Activated naive CD4-positive, alpha-beta T cell treated with anti-CD3 and anti-CD28 coated beads, Interleukin-2, amount 50 U/mL, for 24 hours (primary cell): ENCODE results near the gene REM1.
"Not testable (repeated sequence)": the region's sequence is repeated elsewhere in the genome, so short reads cannot be mapped to it uniquely, and the experiment has no call there.

Experiments used
- H3K27ac Mint-ChIP-seq: one replicate; pipeline ENCODE4 v1.8.0; 2021; ENCODE audit warnings: mild to moderate bottlenecking, mixed read lengths
- H3K27me3 Mint-ChIP-seq: one replicate; pipeline ENCODE4 v1.8.0; 2021; ENCODE audit warnings: mixed read lengths
- H3K36me3 Mint-ChIP-seq: one replicate; pipeline ENCODE4 v1.8.0; 2021; ENCODE audit warnings: mixed read lengths
- H3K4me1 Mint-ChIP-seq: one replicate; pipeline ENCODE4 v1.8.0; 2021; ENCODE audit warnings: mixed read lengths
- H3K4me3 Mint-ChIP-seq: one replicate; pipeline ENCODE4 v1.8.0; 2021; ENCODE audit warnings: mild to moderate bottlenecking, mixed read lengths
- H3K9me3 Mint-ChIP-seq: one replicate; pipeline ENCODE4 v1.8.0; 2021; ENCODE audit warnings: mixed read lengths

Gene REM1

GRCh38 chr20:31474758-31475427 lies at the start of gene REM1, which contains the start of gene DEFB124:
Gene REM1, plus strand, starts transcription at chr20:31475288. Its CDS starts 1,158 bp downstream, at chr20:31476446.
Gene DEFB124, minus strand, starts transcription at chr20:31475127. Its CDS starts 2,114 bp downstream, at chr20:31473013.
- peaks cover 3% of the 10 kb centered on the region for H3K9me3 Mint-ChIP-seq
- H3K4me3 Mint-ChIP-seq, result no peak within 1 kb of the TSS
- peaks cover 25% of the 10 kb centered on the region for H3K27me3 Mint-ChIP-seq
- H3K36me3 Mint-ChIP-seq, result peaks cover 1% of the 10 kb centered on the region
- peaks cover 6% of the 10 kb centered on the region for H3K4me1 Mint-ChIP-seq
- no peak within 1 kb of the TSS for H3K27ac Mint-ChIP-seq

DNA sequence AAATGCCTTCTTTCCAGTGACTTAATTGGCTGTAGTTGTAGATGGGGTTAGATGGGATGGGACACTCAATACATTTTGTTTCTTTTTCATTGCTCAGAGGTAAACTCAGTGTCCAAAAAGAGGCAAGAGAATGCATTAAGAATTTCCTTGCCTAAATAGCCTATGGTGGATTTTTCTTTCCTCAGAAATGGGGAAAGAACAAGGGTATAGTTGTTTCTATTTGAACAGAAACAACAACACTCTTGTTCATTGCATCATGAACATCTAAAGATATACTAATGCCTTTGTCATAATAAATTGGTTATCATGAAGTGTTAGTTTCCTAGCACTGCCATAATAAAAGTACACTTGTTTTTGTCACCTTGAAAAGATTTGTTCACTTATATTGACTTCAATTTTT lies 49.3 kb upstream of the REM1 start:
- Mint-ChIP-seq H3K4me1 (no peaks in the 10 kb centered on the region), H3K4me3 (no peak overlapping the region), H3K27me3 (peaks cover 5% of the 10 kb centered on the region), H3K9me3 (peaks cover 7% of the 10 kb centered on the region), H3K27ac (no peak overlapping the region), H3K36me3 (no peaks in the 10 kb centered on the region)

- not testable (repeated sequence) for H3K4me3 Mint-ChIP-seq, H3K27me3 Mint-ChIP-seq, H3K4me1 Mint-ChIP-seq, H3K36me3 Mint-ChIP-seq, H3K9me3 Mint-ChIP-seq, H3K27ac Mint-ChIP-seq
Measured at GRCh38 chr20:31426891-31427551, 48.1 kb upstream of the REM1 start.

DNA sequence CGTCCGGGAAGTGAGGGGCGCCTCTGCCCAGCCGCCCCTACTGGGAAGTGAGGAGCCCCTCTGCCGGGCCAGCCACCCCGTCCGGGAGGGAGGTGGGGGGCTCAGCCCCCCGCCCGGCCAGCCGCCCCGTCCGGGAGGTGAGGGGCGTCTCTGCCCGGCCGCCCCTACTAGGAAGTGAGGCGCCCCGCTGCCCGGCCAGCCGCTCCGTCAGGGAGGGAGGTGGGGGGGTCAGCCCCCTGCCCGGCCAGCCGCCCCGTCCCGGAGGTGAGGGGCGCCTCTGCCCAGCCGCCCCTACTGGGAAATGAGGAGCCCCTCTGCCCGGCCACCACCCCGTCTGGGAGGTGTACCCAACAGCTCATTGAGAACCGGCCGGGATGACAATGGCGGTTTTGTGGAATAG lies 47.5 kb upstream of the REM1 start:
- H3K4me3 Mint-ChIP-seq, H3K27me3 Mint-ChIP-seq, H3K27ac Mint-ChIP-seq, H3K4me1 Mint-ChIP-seq, H3K36me3 Mint-ChIP-seq, H3K9me3 Mint-ChIP-seq: not testable (repeated sequence)

DNA sequence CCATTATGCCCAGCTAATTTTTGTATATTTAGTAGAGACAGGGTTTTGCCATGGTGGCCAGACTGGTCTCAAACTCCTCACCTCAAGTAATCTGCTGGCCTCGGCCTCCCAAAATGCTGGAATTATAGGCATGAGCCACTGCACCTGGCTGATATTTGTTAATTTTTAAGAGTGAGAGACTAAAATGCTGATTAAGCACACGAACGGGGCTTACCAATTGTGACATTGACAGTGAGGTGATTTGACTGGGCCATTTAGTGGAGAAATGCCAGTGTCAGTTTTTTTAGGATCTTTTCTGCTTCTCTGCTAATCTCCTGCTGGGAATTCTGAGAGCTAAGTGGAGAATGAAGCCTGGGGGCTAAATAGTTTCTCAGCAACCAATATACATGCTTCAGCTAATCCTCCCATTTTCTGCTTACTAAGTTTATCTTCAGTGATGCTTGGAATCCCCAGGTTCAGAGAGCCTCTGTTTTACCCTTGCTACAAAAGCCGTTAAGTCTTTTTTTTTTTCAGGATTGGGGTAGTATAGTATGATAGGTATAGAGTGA lies 44.4 kb upstream of the REM1 start:
- Mint-ChIP-seq H3K36me3 (no peaks in the 10 kb centered on the region), H3K9me3 (peaks cover 7% of the 10 kb centered on the region)

DNA sequence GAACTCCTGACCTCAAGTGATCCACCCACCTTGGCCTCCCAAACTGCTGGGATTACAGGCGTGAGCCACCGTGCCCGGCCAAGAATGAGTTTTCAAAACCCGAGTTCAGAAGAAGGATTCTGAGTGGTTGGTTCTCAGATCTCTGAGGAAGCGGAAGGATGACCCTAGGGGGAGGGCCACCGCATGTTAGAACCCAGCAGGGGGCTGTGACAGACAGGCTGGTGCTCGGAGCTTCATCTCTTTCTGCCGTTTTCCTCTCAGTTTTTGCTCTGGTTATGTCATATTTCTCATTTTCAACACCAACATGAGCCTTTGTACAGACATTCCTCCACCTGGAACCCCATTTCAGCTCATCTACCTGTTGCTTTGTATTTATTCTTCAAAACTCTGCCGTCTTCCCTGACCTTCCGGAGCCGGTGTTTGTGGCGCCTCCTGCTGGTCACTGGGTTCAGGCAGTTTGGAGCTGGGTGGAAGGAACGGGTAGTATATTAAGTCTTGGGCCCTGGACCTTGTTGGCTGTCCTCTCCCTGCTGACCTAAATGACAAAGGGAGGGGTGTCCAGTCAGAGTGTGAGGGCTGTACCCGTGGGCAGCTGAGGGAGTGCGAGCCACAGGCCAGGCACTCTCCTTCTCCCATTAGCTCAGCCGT lies 35.0 kb upstream of the REM1 start, which contains the start of gene DEFB123:
Gene DEFB123, plus strand, starts transcription at position 621 of the 648 bp plus-strand sequence. CDS start 67 bp downstream, outside the sequence.
- no peaks in the 10 kb centered on the region for H3K9me3 Mint-ChIP-seq
- H3K4me1 Mint-ChIP-seq, result no peaks in the 10 kb centered on the region
- peaks cover 2% of the 10 kb centered on the region for H3K27me3 Mint-ChIP-seq
- H3K36me3 Mint-ChIP-seq, result no peaks in the 10 kb centered on the region
- no peak within 1 kb of the TSS for H3K27ac Mint-ChIP-seq
- H3K4me3 Mint-ChIP-seq, result no peak within 1 kb of the TSS

More for the DNA sequence above, 44.4 kb upstream of the REM1 start:
- no peaks in the 10 kb centered on the region for H3K4me1 Mint-ChIP-seq
- H3K27ac Mint-ChIP-seq, result no peak overlapping the region
- H3K27me3 Mint-ChIP-seq, result peaks cover 13% of the 10 kb centered on the region
- no peak overlapping the region for H3K4me3 Mint-ChIP-seq

- H3K4me1 Mint-ChIP-seq, result no peaks in the 10 kb centered on the region
Measured at GRCh38 chr20:31446084-31446819, 28.8 kb upstream of the REM1 start.

GRCh38 chr20:31449511-31450414 lies 25.3 kb upstream of the REM1 start:
- Mint-ChIP-seq H3K9me3 (peaks cover 5% of the 10 kb centered on the region), H3K4me3 (no peak overlapping the region), H3K36me3 (no peaks in the 10 kb centered on the region), H3K4me1 (no peaks in the 10 kb centered on the region), H3K27ac (no peak overlapping the region), H3K27me3 (peaks cover 9% of the 10 kb centered on the region)

More at GRCh38 chr20:31446084-31446819, 28.8 kb upstream of the REM1 start:
- no peaks in the 10 kb centered on the region for H3K36me3 Mint-ChIP-seq
- H3K27ac Mint-ChIP-seq, result no peak overlapping the region
- peaks cover 5% of the 10 kb centered on the region for H3K9me3 Mint-ChIP-seq
- peaks cover 5% of the 10 kb centered on the region for H3K27me3 Mint-ChIP-seq
- no peak overlapping the region for H3K4me3 Mint-ChIP-seq

DNA sequence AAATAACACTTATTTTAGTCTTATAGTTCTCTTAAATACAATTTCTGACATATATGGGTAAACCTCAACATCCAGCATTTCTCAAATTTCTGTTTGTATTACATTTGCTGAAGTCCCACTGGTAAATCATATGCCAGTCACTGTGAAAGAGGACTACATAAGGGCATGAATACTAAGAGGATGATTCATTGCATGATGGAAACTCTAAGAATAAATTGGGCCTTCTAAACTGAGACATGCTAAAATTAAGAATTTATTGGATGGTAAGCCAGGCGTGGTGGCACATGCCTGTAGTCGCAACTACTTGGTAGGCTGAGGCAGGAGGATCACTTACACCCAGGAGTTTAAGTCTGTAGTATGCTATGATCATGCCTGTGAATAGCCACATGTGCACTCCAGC lies 22.5 kb upstream of the REM1 start:
- H3K27me3 Mint-ChIP-seq, result peaks cover 6% of the 10 kb centered on the region

DNA sequence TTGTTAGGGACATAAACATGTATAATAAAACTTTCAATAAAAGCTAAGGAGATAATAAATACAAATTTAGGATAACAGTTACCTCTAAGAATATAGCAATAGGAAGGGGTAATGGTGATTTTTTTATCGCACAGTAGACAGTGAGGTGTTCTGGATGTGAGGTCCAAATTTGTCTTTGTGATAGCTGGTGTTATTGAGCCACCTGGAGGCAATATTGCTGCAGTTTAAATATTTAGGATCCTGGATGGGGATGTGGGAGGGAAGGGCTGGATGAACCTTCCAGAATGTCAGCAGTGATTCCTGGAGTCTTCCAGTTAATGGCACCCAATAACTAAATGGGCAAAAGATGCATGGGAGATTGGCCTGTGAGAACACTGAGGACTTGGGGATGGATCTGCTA lies 20.7 kb upstream of the REM1 start:
- Mint-ChIP-seq H3K27ac (no peak overlapping the region), H3K4me1 (no peaks in the 10 kb centered on the region), H3K36me3 (no peaks in the 10 kb centered on the region), H3K4me3 (no peak overlapping the region), H3K27me3 (peaks cover 8% of the 10 kb centered on the region), H3K9me3 (no peaks in the 10 kb centered on the region)

More for the DNA sequence above, 22.5 kb upstream of the REM1 start:
- no peaks in the 10 kb centered on the region for H3K36me3 Mint-ChIP-seq
- H3K4me3 Mint-ChIP-seq, result no peak overlapping the region
- H3K9me3 Mint-ChIP-seq, result peaks cover 5% of the 10 kb centered on the region
- no peak overlapping the region for H3K27ac Mint-ChIP-seq
- no peaks in the 10 kb centered on the region for H3K4me1 Mint-ChIP-seq

GRCh38 chr20:31470946-31471345 lies 4.1 kb upstream of the REM1 start:
- peaks cover 10% of the 10 kb centered on the region for H3K27me3 Mint-ChIP-seq
- H3K4me1 Mint-ChIP-seq, H3K4me3 Mint-ChIP-seq: not testable (repeated sequence)

GRCh38 chr20:31472395-31473330 lies 2.4 kb upstream of the REM1 start:
- peaks cover 1% of the 10 kb centered on the region for H3K36me3 Mint-ChIP-seq
- H3K4me1 Mint-ChIP-seq, result peaks cover 6% of the 10 kb centered on the region
- H3K9me3 Mint-ChIP-seq, result peaks cover 3% of the 10 kb centered on the region
- no peak overlapping the region for H3K27ac Mint-ChIP-seq
- H3K4me3 Mint-ChIP-seq, result no peak overlapping the region
- peaks cover 21% of the 10 kb centered on the region for H3K27me3 Mint-ChIP-seq

More at GRCh38 chr20:31470946-31471345, 4.1 kb upstream of the REM1 start:
- not testable (repeated sequence) for H3K9me3 Mint-ChIP-seq, H3K36me3 Mint-ChIP-seq, H3K27ac Mint-ChIP-seq

- Mint-ChIP-seq H3K4me3 (no peak overlapping the region), H3K4me1 (peaks cover 6% of the 10 kb centered on the region), H3K27me3 (peaks cover 25% of the 10 kb centered on the region), H3K36me3 (peaks cover 1% of the 10 kb centered on the region), H3K9me3 (peaks cover 3% of the 10 kb centered on the region), H3K27ac (no peak overlapping the region)
Measured at GRCh38 chr20:31473331-31474096, 1.6 kb upstream of the REM1 start.
